GM12891 (cell line): ENCODE measurements around the gene S100A7A.
A peak's percentile ranks its signal among the peaks of the same experiment; 100 is the strongest.
"Not testable (repeated sequence)": the region's sequence is repeated elsewhere in the genome, so short reads cannot be mapped to it uniquely, and the experiment has no call there.

ENCODE experiments used
- DNase-seq: peaks from one replicate; pipeline ENCODE4 v3.0.0; 2011; ENCODE audit warnings: low spot score; ENCODE audit not compliant: insufficient read length
- FAIRE-seq: peaks from 2 replicates; lab custom pipeline; 2011; peaks lifted over from hg19 to GRCh38; lab: Jason Lieb, UNC
- PAX5 ChIP-seq: IDR thresholded peaks from 2 replicates; pipeline ENCODE4 v1.6.1; 2011; ENCODE audit warnings: low read length, moderate library complexity, mild to moderate bottlenecking; ENCODE audit not compliant: insufficient read depth, severe bottlenecking
- POLR2A ChIP-seq: IDR thresholded peaks from 2 replicates; pipeline ENCODE4 v1.6.1; 2011; ENCODE audit warnings: low read depth, low read length, control low read depth
- POLR2AphosphoS5 ChIP-seq: IDR thresholded peaks from 2 replicates; pipeline ENCODE4 v1.6.1; 2011; ENCODE audit warnings: low read depth, low read length, control low read depth
- POU2F2 ChIP-seq: IDR thresholded peaks from 2 replicates; pipeline ENCODE4 v1.6.1; 2011; ENCODE audit warnings: low read depth, mild to moderate bottlenecking, control low read depth, low read length, moderate library complexity
- SPI1 ChIP-seq: IDR thresholded peaks from 2 replicates; pipeline ENCODE4 v1.6.1; 2011; ENCODE audit warnings: low read depth, low read length, control low read depth
- TAF1 ChIP-seq: IDR thresholded peaks from 2 replicates; pipeline ENCODE4 v1.6.1; 2011; ENCODE audit warnings: low read depth, low read length, control low read depth

S100A7A gene

DNA sequence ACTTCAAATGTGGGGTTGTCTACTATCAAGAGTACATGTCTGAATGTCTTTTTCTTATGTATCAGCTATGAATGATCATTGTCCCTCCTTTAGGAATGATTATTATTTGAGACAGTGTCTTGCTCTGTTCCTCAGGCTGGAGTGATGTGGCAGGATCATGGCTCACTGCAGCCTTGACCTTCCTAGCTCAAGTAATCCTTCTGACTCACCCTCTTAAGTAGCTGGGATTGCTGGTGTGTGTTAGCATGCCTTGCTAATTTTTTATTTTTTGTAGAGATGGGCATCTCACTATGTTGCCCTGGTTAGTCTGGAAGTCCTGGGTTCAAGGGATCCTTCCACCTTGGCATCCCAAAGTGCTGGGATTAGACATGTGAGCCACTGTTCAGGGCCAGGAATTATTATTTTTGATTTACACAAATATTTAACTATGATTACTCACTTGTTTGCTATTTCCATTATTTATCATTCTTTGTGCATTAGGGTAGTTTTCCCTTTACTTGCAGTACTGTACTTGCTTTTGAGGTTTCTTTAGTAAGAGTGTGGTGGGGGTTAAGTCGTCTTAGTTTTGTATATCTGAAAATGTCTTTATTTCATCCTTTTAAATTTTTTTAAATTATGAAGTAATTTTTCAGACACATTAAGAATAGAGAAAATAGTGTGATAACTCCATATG lies 31.3 kb downstream of the S100A7A start:
- TF ChIP-seq POU2F2 (no peak), POLR2A (no peak), POLR2AphosphoS5 (no peak), SPI1 (no peak), TAF1 (no peak), PAX5 (no peak)
- DNase-seq = no peak
- FAIRE-seq = no peak

DNA sequence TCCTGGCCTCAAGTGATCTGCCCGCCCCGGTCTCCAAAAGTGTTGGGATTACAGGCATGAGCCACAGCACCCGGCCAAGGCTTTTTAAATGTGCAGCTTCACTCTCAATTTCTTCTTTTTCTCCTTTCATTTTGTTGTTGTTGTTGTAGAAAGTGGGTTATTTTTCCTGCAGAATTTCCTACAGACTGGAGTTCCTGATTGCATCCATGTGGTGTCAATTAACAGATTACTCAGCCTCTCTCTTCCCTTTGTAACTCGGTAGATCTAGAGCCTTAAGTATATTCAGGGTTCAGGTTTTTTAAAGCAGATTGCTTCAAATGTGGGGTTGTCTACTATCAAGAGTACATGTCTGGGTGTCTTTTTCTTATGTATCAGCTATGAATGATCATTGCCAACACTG lies 32.5 kb downstream of the S100A7A start:
- not testable (repeated sequence) for DNase-seq, FAIRE-seq

DNA sequence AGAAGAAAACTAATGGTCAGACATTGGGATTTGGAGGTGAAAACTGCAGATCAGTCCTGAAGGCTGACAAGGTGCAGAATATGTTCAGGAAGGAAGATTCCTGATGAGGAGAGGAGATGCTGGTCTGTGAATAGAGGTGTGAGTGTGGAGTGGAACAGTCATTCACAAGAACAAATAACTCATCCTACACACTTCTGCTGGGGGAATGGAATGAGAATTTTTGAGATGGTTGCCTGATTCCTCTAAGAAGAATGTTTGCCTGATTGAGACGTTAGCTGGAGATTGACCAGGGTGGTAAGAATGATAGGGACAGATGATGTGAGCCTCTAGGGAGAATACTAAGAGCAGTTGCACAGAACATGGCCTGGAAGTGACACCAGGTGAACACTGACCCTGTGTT lies 40.1 kb downstream of the S100A7A start:
- FAIRE-seq (no peak), DNase-seq (no peak)
- TF ChIP-seq PAX5 = no peak
- TF ChIP-seq POU2F2 = no peak
- TF ChIP-seq TAF1 = no peak
- no peak for TF ChIP-seq POLR2A
- TF ChIP-seq POLR2AphosphoS5 = no peak
- no peak for TF ChIP-seq SPI1

DNA sequence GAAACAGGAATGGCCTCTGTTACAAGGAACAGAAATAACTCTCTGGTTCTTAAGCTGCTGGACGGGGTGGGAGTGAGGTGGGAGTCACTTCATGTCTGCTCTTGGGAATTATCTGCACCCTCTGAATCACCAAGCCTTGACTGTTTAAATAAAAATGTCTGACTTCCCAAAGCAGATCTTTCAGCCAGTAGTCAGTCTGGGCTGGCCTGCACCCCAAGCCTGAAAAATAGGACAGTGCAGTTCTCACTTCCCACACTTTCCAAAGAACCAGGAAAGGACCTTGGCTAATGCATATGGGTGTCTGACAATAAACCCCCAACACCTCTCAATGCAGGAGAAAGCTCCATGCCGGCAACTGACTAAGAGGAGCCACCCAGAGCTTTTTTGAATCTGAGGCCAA lies 43.3 kb downstream of the S100A7A start:
- FAIRE-seq (no peak), DNase-seq (no peak)
- no peak for TF ChIP-seq TAF1
- TF ChIP-seq POLR2AphosphoS5 = no peak
- no peak for TF ChIP-seq SPI1
- TF ChIP-seq POU2F2 = no peak
- no peak for TF ChIP-seq POLR2A
- TF ChIP-seq PAX5 = no peak

DNA sequence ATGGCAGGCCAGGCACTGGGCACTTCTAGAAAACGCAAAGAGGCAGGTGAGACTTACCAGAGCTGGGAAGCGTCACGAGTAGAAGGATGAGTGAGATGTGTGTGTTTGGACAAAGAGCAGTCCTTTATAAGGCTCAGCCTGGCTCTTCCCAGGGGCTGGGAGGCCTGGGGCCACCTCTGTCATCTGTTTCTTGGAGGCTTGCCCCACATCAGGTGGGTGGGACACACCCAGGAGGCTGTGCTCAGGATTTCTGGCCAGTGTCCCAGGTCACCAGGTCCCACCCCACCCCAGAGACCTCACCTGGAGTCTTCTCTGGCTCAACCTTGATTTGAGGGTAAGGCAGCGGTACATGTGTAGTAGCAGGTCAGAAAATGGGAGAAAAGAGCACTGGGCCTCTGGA lies 44.2 kb downstream of the S100A7A start, which contains the start of gene S100A7:
S100A7 (minus strand) TSS at position 101 of the 400 bp plus-strand sequence. CDS start 1,638 bp downstream, outside the sequence.
- TF ChIP-seq PAX5 = no peak
- no peak for TF ChIP-seq POLR2A
- no peak for TF ChIP-seq POU2F2
- no peak for TF ChIP-seq POLR2AphosphoS5
- TF ChIP-seq TAF1 = no peak
- no peak for TF ChIP-seq SPI1
- no peak for DNase-seq
- FAIRE-seq = no peak

DNA sequence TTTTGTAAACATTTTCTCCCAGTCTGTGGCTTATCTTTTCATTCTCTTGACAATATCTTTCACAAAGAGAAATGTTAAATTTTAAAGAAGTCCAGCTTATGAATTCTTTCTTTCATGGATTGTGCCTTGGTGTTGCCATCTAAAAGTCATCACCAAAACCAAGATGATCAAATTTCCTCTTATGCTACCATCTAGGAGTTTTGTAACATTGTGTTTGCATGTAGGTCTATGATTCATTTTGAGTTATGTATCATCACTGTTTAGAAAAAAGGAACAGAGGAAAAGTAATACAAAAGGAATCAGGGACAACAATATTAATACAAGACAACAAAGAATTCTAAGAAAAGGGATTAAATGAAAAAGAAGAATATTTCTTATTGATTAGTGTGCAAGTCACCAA lies 46.4 kb downstream of the S100A7A start:
- DNase-seq, FAIRE-seq: not testable (repeated sequence)

DNA sequence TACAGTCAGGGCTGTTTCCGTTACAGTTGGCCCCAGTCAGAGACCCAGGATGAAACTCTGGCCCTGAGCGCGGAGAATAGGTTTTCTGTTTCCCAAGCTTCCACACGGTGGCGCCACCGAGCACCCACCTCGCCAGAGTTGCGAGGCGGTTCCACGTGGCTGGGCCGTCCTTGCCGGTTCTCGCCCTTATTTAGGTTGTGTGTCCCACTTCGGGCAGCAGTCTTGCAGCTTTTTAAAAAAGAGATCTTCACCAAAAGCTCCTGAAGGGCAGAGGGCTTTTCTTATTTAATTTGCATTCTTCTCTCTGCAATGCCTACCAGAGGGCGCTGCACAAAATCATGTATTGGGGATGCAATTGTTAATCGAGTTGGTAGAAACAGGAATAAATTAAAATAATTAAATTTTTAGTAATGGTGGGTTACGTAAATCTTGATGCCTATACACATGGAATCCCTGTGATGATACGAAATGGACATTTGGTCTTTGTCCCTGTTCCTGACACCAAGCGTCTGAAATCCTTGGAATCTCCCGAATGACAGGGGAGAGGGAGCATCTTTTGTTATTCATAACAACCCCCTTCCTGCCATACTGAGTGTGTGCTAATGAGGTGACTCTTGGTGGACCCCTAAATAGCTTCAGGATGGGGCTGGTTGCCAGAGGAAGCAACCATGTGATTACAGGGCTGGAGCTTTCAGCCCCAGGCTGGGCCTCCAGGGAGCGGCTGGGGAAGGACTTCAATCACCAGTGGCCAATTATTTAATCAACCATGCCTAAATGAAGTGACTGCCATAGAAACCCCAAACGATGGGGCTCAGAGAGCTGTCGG lies 49.7 kb downstream of the S100A7A start:
- TF ChIP-seq PAX5 = no peak
- DNase-seq = peak; percentile 62
- FAIRE-seq = peak; percentile 68

DNA sequence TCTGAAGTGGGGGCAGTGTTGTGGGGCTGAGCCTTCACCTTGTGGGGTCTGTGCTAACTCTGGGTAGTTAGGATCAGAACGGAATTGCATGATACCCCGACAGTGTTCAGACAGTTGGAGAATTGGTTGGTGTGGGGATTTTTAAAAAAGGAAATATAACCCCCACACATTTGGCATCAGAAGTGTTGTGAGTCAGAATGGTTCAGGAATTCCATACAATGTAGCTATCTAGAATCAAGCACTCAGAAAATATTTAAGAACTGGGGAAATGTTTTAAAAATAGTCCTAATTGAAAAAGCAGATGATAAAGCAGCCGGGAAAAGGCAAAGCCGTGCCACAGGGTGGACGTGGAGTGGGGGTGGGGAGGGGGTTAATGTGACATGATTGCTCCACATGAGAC lies 50.6 kb downstream of the S100A7A start:
- FAIRE-seq (no peak), DNase-seq (no peak)
- no peak for TF ChIP-seq POLR2AphosphoS5
- TF ChIP-seq PAX5 = no peak
- no peak for TF ChIP-seq POLR2A
- no peak for TF ChIP-seq POU2F2
- TF ChIP-seq TAF1 = no peak
- no peak for TF ChIP-seq SPI1

DNA sequence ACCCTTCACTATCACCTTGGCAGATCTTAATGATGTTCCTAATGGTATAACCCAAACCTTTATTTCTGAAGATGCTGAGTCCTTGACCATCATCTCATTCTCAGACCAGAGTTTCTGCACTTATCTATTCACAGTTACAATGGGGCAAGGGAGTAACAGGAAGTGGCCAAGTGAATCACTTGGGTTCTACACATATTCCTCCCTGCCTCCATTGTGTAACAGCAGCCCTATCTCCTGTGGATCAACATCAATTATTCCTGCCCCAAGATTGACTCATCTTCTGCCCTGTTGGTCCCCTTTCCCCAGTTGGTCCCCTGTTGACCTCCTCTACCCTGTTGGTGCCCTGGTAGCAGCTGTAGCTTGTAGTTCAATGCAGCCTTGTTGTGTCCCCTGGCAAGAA lies 54.4 kb downstream of the S100A7A start:
- DNase-seq = no peak

More for the DNA sequence above, 54.4 kb downstream of the S100A7A start:
- FAIRE-seq = no peak
- TF ChIP-seq TAF1 (no peak), POLR2AphosphoS5 (no peak), POU2F2 (no peak), SPI1 (no peak), PAX5 (no peak), POLR2A (no peak)
